GM12801 (cell line): ENCODE results near the gene TPSG1.

Source experiments
- CTCF ChIP-seq: IDR thresholded peaks from one replicate; pipeline ENCODE4 v1.5.1; 2011; ENCODE audit warnings: control low read depth; ENCODE audit not compliant: insufficient read length; ENCODE audit errors: extremely low read depth

TPSG1 gene

GRCh38 chr16:1217526-1217925 lies 7.5 kb downstream of the TPSG1 start:
- no peak for TF ChIP-seq CTCF

- TF ChIP-seq CTCF = no peak
These were observed 8.2 kb downstream of the TPSG1 start for GRCh38 chr16:1216681-1217400.

GRCh38 chr16:1216296-1216619 lies 8.8 kb downstream of the TPSG1 start:
- no peak for TF ChIP-seq CTCF

- no peak for TF ChIP-seq CTCF
These were observed 9.3 kb downstream of the TPSG1 start for GRCh38 chr16:1215574-1216295.

- no peak for TF ChIP-seq CTCF
These were observed 10.3 kb downstream of the TPSG1 start for GRCh38 chr16:1214719-1215118.

- TF ChIP-seq CTCF = no peak
These were observed 11.2 kb downstream of the TPSG1 start for GRCh38 chr16:1213796-1214372.

- no peak for TF ChIP-seq CTCF
These were observed 11.8 kb downstream of the TPSG1 start for GRCh38 chr16:1213231-1213630.
